ENCODE measurements around the gene PRL.

DNA sequence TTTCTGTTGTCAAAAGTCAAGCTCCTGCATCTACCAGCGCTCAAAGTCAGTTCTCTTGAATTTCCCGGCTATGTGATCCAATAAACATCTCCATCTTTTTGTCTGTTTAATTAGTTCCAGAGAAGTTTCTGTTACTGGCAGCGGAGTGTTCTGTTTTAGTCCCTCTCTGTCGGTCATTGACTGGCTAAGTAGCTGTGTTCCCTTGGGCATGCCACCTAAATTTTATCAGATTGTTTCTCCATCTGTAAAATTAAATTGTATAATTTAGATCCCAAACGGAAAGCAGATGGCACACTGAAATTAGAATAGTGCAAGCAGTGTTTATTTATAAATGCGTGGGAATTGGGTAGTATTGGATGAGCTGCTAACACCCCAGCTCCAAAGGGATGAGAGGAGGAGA lies 29.7 kb upstream of the PRL start:
- TF ChIP-seq, protein P1, sequence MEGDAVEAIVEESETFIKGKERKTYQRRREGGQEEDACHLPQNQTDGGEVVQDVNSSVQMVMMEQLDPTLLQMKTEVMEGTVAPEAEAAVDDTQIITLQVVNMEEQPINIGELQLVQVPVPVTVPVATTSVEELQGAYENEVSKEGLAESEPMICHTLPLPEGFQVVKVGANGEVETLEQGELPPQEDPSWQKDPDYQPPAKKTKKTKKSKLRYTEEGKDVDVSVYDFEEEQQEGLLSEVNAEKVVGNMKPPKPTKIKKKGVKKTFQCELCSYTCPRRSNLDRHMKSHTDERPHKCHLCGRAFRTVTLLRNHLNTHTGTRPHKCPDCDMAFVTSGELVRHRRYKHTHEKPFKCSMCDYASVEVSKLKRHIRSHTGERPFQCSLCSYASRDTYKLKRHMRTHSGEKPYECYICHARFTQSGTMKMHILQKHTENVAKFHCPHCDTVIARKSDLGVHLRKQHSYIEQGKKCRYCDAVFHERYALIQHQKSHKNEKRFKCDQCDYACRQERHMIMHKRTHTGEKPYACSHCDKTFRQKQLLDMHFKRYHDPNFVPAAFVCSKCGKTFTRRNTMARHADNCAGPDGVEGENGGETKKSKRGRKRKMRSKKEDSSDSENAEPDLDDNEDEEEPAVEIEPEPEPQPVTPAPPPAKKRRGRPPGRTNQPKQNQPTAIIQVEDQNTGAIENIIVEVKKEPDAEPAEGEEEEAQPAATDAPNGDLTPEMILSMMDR (IDR thresholded peaks at IDR 0.05), result no peak
- TF ChIP-seq ZFX (IDR thresholded peaks at IDR 0.05; ENCODE audit: borderline replicate concordance), result no peak

Data from 22Rv1 (cell line).